Small intestine (tissue), 7 donors: ENCODE results near the gene LOXL1. TPM values are rescaled to one million over a fixed set of nuclear protein-coding genes. Genes with fewer than 3 reads are reported as not detected.

Experiments
- DNase-seq, 2 donors: peaks; one replicate each; pipeline versions ENCODE4 v3.0.0 to v3.0.0-alpha.2; 2013
- FAIRE-seq: peaks from 2 replicates; lab custom pipeline; 2012; peaks lifted over from hg19 to GRCh38; lab: Jason Lieb, UNC
- H3K27ac ChIP-seq, 3 donors: one replicate each; pipeline ENCODE4 v1.5.1; 2013; ENCODE audit warnings: low read length in 2 of 3, mild to moderate bottlenecking in 2 of 3, control low read depth in 1 of 3, inconsistent platforms in 1 of 3, low read depth in 1 of 3, moderate library complexity in 1 of 3
- H3K27me3 ChIP-seq, 3 donors: one replicate each; pipeline ENCODE4 v1.6.1; 2013; ENCODE audit warnings: low read length in 3 of 3, inconsistent platforms in 1 of 3; ENCODE audit not compliant: control insufficient read depth in 3 of 3, insufficient read depth in 3 of 3
- H3K36me3 ChIP-seq, 3 donors: one replicate each; pipeline ENCODE4 v1.6.1; 2013; ENCODE audit warnings: low read length in 3 of 3, inconsistent platforms in 1 of 3, low read depth in 1 of 3, mild to moderate bottlenecking in 1 of 3, moderate library complexity in 1 of 3; ENCODE audit not compliant: control insufficient read depth in 3 of 3, insufficient read depth in 2 of 3
- H3K4me1 ChIP-seq, 3 donors: one replicate each; pipeline ENCODE4 v1.6.1; 2013; ENCODE audit warnings: low read length in 2 of 3, inconsistent platforms in 1 of 3, low read depth in 1 of 3, mild to moderate bottlenecking in 1 of 3, moderate library complexity in 1 of 3; ENCODE audit not compliant: control insufficient read depth in 3 of 3, insufficient read depth in 2 of 3
- H3K4me3 ChIP-seq, 3 donors: one replicate each; pipeline ENCODE4 v1.5.1; 2013; ENCODE audit warnings: low read length in 3 of 3, control low read depth in 1 of 3, inconsistent platforms in 1 of 3, low read depth in 1 of 3, mild to moderate bottlenecking in 1 of 3, moderate library complexity in 1 of 3
- H3K9me3 ChIP-seq, 2 donors: one replicate each; pipeline ENCODE4 v1.6.1; 2013; ENCODE audit warnings: low read depth in 1 of 2, low read length in 1 of 2; ENCODE audit not compliant: control insufficient read depth in 2 of 2, insufficient read depth in 1 of 2
- WGBS, 3 donors: extraction: QIAGEN DNeasy Blood & Tissue Kit; methylation state at CpG; one replicate each; pipeline ENCODE4 v1.1.7; 2013; 5-methylcytosine and 5-hydroxymethylcytosine counted together
- polyA plus RNA-seq, 4 donors: library from polyadenylated mRNA; stranded (reverse) in 3 of 4; unstranded in 1 of 4; fragments of 200-250 nt in 3 of 4; fragments of 120-200 nt in 1 of 4; gene quantifications; one replicate each; pipeline versions ENCODE4 v1.2.1 to v1.2.3, GENCODE V29; 2013
- donor health status: healthy with polysubstance abuse.
- donor health status: control.
- donor health status: control.
- donor health status: Bipolar disorder and iron deficiency.
- donor health status: healthy.

LOXL1 gene
- polyA plus RNA-seq, 4 donors, result 2.2 to 7.2 (median 4.9) TPM

DNA sequence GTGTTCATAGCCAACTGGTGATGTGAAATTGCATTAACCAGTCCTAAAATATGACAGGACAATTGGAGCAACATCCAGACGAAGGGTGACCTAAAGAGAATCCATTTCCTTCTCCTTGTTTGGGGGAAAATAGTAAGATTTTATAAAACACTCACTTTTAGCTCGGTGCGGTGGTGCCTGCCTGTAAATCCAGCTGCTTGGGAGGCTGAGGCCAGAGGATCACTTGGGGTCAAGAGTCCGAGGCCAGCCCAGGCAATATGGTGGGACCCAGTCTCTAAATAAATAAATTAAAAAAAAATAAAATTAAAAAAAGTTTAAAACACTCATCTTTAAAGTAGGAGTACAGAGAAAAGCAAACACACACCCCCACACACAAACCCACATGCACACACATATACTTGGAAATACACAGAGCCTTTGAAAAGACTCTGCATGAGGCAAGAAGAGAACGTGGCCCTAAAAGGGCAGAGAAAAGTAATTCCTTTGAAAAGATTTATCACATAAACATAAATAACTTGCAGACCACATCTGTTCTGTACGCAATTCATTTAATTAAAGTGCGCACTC lies 14.1 kb upstream of the LOXL1 start:
- Histone ChIP-seq H3K36me3 (no peaks in the 10 kb centered on the region), H3K27me3 (peaks cover 0 to 2% (median 0%) of the 10 kb centered on the region in 3 donors), H3K27ac (no peak overlapping the region), H3K4me3 (no peak overlapping the region), H3K4me1 (no peaks in the 10 kb centered on the region), H3K9me3 (peaks cover 0 to 6% of the 10 kb centered on the region in 2 donors)
- DNase-seq, result no peak
- FAIRE-seq, result no peak
- 78 to 82% (median 82%) methylated on average over 7 of the region's 7 CpGs for WGBS, 3 donors

DNA sequence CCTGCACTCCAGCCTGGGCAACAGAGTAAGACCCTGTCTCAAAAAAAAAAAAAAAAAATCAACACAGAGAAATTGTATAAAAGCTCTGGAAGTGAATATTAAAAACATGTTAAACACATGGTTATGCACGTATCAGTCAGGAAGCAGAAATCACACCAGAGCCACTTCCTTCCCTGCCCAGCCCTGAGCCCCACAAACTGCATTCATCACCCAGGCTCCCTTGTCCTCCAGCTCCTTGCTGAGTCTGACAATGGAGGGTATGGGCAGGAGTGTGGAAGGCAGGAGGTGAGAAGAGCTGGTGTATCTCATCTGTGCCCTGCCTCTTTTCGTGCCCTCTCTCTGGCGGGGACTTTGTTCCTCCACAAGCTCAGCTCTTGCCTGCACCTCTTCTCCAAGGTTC lies 12.1 kb upstream of the LOXL1 start:
- Histone ChIP-seq H3K4me1 (no peaks in the 10 kb centered on the region), H3K4me3 (no peak overlapping the region), H3K9me3 (peaks cover 0 to 16% of the 10 kb centered on the region in 2 donors), H3K36me3 (no peaks in the 10 kb centered on the region), H3K27me3 (peaks cover 0 to 2% (median 0%) of the 10 kb centered on the region in 3 donors), H3K27ac (no peak overlapping the region)
- FAIRE-seq, result no peak
- WGBS, 3 donors, result 44 to 64% (median 51%) methylated on average over 3 of the region's 3 CpGs
- DNase-seq, result no peak

DNA sequence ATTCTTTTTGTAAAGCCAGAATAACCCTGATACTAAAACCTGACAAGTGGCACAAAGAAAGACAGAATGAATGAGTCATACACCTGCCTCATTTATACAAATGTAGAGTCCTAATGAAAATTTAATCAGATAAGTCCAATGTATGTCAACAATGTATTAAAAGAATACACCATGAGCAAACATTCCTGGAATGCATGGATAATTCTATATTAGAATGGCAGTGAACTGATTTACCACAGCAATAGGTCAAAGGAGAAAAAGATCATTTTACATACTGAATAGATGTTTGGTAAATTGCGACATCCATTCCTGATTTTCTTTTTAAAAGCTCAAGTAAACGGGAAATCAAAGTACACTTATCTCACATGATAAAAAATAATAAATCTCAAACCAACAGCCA lies 11.2 kb upstream of the LOXL1 start:
- H3K4me3 ChIP-seq, result no peak overlapping the region
- H3K36me3 ChIP-seq, result no peaks in the 10 kb centered on the region
- DNase-seq (no peak), FAIRE-seq (no peak)
- H3K27me3 ChIP-seq, result peaks cover 0 to 2% (median 0%) of the 10 kb centered on the region in 3 donors
- WGBS, 3 donors, result 44 to 63% (median 52%) methylated on average over 2 of the region's 2 CpGs
- H3K4me1 ChIP-seq, result no peaks in the 10 kb centered on the region
- peaks cover 0 to 16% of the 10 kb centered on the region in 2 donors for H3K9me3 ChIP-seq
- no peak overlapping the region for H3K27ac ChIP-seq

DNA sequence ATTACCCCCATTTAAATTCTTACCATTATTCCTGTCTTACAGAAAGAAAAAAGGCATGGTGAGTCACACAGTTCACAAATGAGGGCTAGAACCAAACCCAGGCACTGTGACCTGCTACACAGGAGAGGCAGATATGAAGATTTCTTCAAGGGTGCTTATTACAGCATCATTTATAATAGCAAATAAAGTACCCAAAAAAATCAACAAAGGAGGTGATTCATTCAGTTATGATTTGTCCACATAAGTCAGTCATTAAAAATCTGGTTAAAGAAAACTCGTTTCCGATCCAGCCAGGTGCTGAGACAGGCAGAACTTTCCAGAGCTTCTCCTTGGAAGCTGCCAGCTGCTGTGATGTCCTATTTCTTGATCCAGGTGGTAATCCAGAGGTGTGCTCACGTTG lies 7.5 kb upstream of the LOXL1 start:
- WGBS, 3 donors, result 75 to 89% (median 83%) methylated on average over 3 of the region's 3 CpGs
- Histone ChIP-seq H3K27ac (no peak overlapping the region), H3K36me3 (no peaks in the 10 kb centered on the region), H3K9me3 (peaks cover 0 to 16% of the 10 kb centered on the region in 2 donors), H3K27me3 (peaks cover 0 to 2% (median 0%) of the 10 kb centered on the region in 3 donors), H3K4me3 (no peak overlapping the region), H3K4me1 (peaks cover 0 to 16% (median 0%) of the 10 kb centered on the region in 3 donors)
- DNase-seq (no peak), FAIRE-seq (no peak)

DNA sequence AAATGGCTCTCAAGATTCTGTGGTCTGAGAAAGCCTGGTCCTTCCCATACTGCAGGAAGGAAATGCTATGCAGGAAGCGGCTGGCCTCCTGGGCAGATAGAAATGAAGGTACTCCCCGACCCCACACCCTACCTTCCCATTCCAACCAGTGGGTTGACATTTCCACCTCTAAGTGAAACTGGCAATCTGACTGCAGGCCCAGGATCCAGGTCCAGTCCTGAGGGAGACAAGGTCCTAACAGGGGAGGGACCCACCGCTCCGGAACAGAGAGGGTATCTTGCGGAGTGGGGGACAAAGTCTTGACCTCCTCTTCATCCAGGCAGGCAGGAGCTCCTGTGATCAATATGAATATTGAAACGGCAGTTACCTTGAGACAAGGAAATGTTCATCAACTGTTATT lies 6.6 kb upstream of the LOXL1 start:
- no peak for DNase-seq
- Histone ChIP-seq H3K27ac (no peak overlapping the region), H3K9me3 (peaks cover 0 to 16% of the 10 kb centered on the region in 2 donors), H3K27me3 (peaks cover 0 to 2% (median 0%) of the 10 kb centered on the region in 3 donors), H3K4me3 (no peak overlapping the region), H3K36me3 (no peaks in the 10 kb centered on the region), H3K4me1 (peaks cover 0 to 16% (median 0%) of the 10 kb centered on the region in 3 donors)
- WGBS, 3 donors, result 77 to 85% (median 82%) methylated on average over 6 of the region's 6 CpGs
- FAIRE-seq, result no peak

DNA sequence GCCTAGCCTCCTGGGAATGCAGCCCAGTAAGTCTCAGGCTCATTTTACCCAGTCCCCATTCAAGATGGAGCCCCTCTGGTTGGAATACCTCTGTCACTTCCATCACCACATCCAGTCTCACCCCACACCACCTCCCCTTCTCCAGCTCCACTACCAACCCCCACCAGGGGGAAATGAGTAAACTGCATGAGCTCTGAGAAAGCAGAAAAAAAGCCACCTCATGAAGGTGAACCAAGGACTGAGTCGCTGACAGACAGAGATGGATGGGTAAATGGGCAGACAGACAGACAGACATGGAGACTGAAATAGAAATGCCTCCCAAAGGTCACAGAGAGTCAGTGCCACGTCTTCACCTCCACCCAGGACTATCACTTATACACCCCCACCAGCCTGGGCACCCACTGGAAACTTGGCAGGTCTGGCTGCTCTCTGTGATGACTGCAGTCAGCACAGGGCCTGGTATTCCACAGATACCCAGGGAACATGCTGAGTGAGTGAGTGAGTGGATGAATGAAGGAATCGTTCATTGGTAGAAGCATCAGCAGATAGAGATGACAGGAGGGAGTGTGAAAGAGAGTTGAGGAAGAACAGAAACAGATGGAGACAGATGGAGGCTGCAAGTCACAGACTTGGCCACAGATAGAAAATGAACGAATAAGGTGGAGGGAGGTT lies 4.9 kb upstream of the LOXL1 start:
- H3K9me3 ChIP-seq, result peaks cover 0 to 12% of the 10 kb centered on the region in 2 donors
- 76 to 84% (median 77%) methylated on average over 4 of the region's 4 CpGs for WGBS, 3 donors
- no peaks in the 10 kb centered on the region for H3K27me3 ChIP-seq
- H3K36me3 ChIP-seq, result no peaks in the 10 kb centered on the region
- no peak overlapping the region for H3K4me3 ChIP-seq
- H3K27ac ChIP-seq, result no peak overlapping the region
- FAIRE-seq, result no peak
- H3K4me1 ChIP-seq, result peaks cover 0 to 23% (median 0%) of the 10 kb centered on the region in 3 donors
- no peak for DNase-seq

DNA sequence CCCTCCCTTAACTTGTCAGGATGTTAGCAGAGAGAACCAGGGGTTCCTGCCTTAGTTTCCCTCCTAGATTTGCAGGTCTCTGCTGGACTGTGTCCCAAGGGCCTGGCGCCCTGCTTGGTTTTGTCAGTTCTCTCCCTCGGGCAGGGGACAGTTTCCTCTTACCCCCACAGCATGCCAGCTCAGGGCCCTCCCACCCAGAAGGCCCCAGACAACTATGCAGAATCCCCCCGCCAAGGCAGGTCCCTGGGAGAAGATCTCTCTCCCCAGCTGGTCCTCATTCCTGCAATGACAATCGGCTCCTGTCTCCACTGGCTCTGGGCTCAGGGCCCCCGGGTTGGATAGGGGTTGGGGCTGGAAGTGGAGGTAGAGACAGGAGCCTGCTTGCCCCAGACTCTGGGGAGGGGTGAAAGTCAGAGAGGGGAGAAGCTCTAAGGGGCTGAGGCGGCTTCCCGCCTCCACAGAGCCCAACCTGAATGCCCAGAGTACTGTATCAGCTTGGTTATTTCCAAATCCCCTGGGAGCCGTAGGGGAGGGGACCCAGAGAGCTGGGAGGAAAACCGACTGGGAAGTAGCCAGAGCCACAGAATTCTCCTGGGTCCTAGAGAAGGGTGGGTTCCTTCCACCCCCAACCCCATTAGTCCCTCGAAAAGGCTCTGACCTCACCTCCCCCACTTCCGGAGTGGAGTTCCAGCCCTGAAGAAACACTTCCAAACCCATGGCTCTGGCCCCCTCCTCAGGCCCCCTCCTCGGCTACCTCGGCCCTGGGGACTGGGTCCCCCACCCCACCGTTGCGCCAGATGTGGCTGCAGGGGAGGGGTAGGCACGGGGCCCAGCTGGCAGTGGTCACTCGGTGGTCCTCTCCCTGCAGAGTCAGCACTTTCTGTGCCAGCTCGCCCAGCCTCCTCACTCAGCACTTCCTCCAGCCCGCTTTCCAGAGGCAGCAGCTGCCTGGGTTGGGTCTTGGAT lies 3.8 kb upstream of the LOXL1 start:
- peak overlapping the region in 1 of 3 donors; percentile 28 for H3K27ac ChIP-seq

DNA sequence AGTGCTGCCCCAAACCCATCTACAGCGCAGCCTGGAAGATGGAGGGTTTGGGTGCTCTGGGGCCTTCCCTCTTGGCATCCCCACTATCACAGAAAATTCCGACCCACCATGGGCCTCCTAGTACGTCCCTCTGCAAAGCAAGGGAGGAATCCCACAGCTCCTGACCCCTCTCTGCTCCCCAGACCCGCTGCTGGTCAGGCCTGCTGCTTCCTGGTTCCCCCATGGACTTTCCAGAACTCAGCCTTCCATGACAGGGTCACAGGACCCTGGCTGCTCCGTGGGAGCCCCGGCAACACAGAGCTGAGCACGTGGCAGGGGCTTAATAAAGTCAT lies 3.1 kb upstream of the LOXL1 start:
- FAIRE-seq, result no peak
- Histone ChIP-seq H3K36me3 (no peaks in the 10 kb centered on the region), H3K4me3 (no peak overlapping the region), H3K27ac (peak overlapping the region in 1 of 3 donors; percentile 28), H3K27me3 (peaks cover 0 to 5% (median 0%) of the 10 kb centered on the region in 3 donors), H3K9me3 (peaks cover 0 to 6% of the 10 kb centered on the region in 2 donors), H3K4me1 (peaks cover 0 to 29% (median 0%) of the 10 kb centered on the region in 3 donors)
- DNase-seq, result no peak
- 59 to 78% (median 77%) methylated on average over 7 of the region's 7 CpGs for WGBS, 3 donors

More for the DNA sequence above, 3.8 kb upstream of the LOXL1 start:
- FAIRE-seq, result no peak
- H3K27me3 ChIP-seq, result no peaks in the 10 kb centered on the region
- no peak overlapping the region for H3K4me3 ChIP-seq
- peaks cover 0 to 10% of the 10 kb centered on the region in 2 donors for H3K9me3 ChIP-seq
- DNase-seq, result peak in 1 of 2 donors; percentile 28
- no peaks in the 10 kb centered on the region for H3K36me3 ChIP-seq
- 46 to 69% (median 66%) methylated on average over 14 to 19 of the region's 19 CpGs for WGBS, 3 donors
- H3K4me1 ChIP-seq, result peaks cover 0 to 26% (median 0%) of the 10 kb centered on the region in 3 donors
